ENCODE measurements around the gene RMND5B. TPM values are rescaled to one million over a fixed set of nuclear protein-coding genes. Genes with fewer than 3 reads are reported as not detected.

The RMND5B gene
- total and polyA plus RNA-seq, 10 of the 15 experiments (the other 5 are each of a cell fraction or from before 2014, with no cell fraction given) = 1.6 to 50.7 (median 30.9) TPM

DNA sequence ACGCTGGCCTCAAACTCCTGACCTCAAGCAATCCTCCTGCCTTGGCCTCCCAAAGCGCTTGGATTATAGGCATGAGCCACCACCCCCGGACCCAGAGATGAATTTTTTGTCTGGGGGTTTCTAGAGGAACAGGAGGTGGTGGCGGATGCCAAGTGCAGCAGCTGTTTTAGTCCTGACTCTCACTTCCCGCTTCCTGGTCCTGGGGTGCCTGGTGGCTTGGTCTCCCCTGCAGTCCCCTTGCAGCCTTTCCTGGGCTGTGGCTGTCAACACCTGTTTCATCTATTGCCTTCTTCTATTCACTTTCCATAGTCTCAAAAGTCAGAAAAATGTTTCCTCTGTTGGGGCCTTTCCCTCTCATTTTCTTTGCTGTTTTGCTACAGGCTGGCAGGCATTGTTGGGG, 29.4 kb downstream of the RMND5B start (continued):
- TF ChIP-seq LARP7 (IDR thresholded peaks at IDR 0.05) (no peak), ETV6 (conservative IDR thresholded peaks at IDR 0.05 in 1 of 2, IDR thresholded peaks at IDR 0.05 in 1 of 2; ENCODE audit: borderline replicate concordance in 1 of 2, low read depth in 1 of 2) (no peak), POU2F2 (IDR thresholded peaks at IDR 0.05; ENCODE audit: borderline replicate concordance, low read depth, low read length) (no peak), FOS (IDR thresholded peaks at IDR 0.05; ENCODE audit: borderline replicate concordance, extremely low read depth, insufficient read length) (no peak), HDAC2 (IDR thresholded peaks at IDR 0.05) (no peak)
- TF ChIP-seq, protein P1, sequence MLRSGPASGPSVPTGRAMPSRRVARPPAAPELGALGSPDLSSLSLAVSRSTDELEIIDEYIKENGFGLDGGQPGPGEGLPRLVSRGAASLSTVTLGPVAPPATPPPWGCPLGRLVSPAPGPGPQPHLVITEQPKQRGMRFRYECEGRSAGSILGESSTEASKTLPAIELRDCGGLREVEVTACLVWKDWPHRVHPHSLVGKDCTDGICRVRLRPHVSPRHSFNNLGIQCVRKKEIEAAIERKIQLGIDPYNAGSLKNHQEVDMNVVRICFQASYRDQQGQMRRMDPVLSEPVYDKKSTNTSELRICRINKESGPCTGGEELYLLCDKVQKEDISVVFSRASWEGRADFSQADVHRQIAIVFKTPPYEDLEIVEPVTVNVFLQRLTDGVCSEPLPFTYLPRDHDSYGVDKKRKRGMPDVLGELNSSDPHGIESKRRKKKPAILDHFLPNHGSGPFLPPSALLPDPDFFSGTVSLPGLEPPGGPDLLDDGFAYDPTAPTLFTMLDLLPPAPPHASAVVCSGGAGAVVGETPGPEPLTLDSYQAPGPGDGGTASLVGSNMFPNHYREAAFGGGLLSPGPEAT (IDR thresholded peaks at IDR 0.05; ENCODE audit: low read depth) = no peak

DNA sequence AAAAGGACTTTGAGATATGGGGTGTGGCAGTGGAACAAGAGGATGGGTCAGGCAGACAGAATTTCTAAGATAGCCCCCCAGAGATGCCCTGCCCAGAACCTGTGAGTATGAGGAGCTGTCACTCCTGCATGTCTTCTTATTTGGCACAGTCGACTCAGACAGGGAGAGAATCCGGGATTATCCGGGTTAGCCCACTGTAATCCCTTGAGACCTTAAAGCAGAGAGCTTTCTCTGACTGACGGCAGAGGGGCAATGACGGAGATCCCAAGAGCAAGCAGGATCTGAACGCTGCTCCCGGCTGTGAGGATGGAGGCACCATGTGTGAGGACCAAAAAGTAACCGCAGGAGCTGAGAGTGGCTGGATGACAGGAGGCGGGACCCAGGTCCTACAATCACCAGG, 31.7 kb downstream of the RMND5B start:
- DNase-seq (ENCODE audit: low read depth, low spot score) = no peak
- FAIRE-seq = no peak
- POLR2A ChIA-PET = interaction anchor here (1.3 kb wide), 1 partner anchor 9 kb away, joined by 3 read pairs; the partner anchor contains the start of gene NHP2
- Histone ChIP-seq H3K9ac (ENCODE audit: control insufficient read depth, insufficient read depth, low read length) (no peak overlapping the region), H4K20me1 (ENCODE audit: control insufficient read depth, insufficient read depth) (no peaks in the 10 kb centered on the region), H3K79me2 (ENCODE audit: control insufficient read depth, insufficient read depth, low read length) (no peaks in the 10 kb centered on the region), H3K4me2 (ENCODE audit: control insufficient read depth, insufficient read depth) (no peak overlapping the region), H3K27me3 (replicated peaks in 1 of 2; ENCODE audit: control insufficient read depth in 2 of 2, insufficient read depth in 2 of 2, low read length in 1 of 2) (no peaks in the 10 kb centered on the region), H3K4me1 (ENCODE audit: control insufficient read depth, insufficient read depth, low read length) (no peaks in the 10 kb centered on the region), H3K9me3 (replicated peaks; ENCODE audit: control insufficient read depth, insufficient read depth, low read length) (no peaks in the 10 kb centered on the region), H3K36me3 (ENCODE audit: control insufficient read depth in 2 of 2, insufficient read depth in 2 of 2, low read length in 1 of 2) (no peaks in the 10 kb centered on the region), H3K4me3 (no peak overlapping the region), H3K27ac (ENCODE audit: control insufficient read depth, insufficient read depth) (no peak overlapping the region), H2AFZ (ENCODE audit: control insufficient read depth, low read depth, low read length) (no peak overlapping the region)
- ATAC-seq = no peak
- SMC1A ChIA-PET (ENCODE audit: uncharacterized antibody, unreplicated experiment) = interaction anchor here (0.6 to 2.6 kb wide), 5 partner anchors 17 to 1002 kb away, joined by 3 to 11 read pairs (median 3); no protein-coding TSS in a partner anchor
- intact Hi-C loops (cut with micrococcal nuclease; ENCODE audit: unreplicated experiment) (no loop called here), in situ Hi-C loops (cut with MboI) (loop anchor here (10.0 kb wide), 1 partner anchor 558 kb away; the partner anchor contains the start of gene B4GALT7)
- RAD21 ChIA-PET (ENCODE audit: unreplicated experiment) = interaction anchor here (0.8 to 3.0 kb wide), 2 partner anchors 45 to 86 kb away, joined by 3 to 18 read pairs; no protein-coding TSS in a partner anchor
- 75% methylated on average over 9 of the region's 9 CpGs for WGBS (ENCODE audit: insufficient coverage, insufficient replicate concordance, low lambda C conversion rate, missing lambda C conversion rate)
- CTCF ChIA-PET = interaction anchor here (1.0 to 4.0 kb wide), 5 partner anchors 16 to 86 kb away, joined by 3 to 35 read pairs (median 4); no protein-coding TSS in a partner anchor
- BruUV-seq (replicated peaks) = no TSS peak
- TF ChIP-seq, protein P2, sequence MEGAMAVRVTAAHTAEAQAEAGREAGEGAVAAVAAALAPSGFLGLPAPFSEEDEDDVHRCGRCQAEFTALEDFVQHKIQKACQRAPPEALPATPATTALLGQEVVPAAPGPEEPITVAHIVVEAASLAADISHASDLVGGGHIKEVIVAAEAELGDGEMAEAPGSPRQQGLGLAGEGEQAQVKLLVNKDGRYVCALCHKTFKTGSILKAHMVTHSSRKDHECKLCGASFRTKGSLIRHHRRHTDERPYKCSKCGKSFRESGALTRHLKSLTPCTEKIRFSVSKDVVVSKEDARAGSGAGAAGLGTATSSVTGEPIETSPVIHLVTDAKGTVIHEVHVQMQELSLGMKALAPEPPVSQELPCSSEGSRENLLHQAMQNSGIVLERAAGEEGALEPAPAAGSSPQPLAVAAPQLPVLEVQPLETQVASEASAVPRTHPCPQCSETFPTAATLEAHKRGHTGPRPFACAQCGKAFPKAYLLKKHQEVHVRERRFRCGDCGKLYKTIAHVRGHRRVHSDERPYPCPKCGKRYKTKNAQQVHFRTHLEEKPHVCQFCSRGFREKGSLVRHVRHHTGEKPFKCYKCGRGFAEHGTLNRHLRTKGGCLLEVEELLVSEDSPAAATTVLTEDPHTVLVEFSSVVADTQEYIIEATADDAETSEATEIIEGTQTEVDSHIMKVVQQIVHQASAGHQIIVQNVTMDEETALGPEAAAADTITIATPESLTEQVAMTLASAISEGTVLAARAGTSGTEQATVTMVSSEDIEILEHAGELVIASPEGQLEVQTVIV (IDR thresholded peaks at IDR 0.05; ENCODE audit: borderline replicate concordance, partially characterized antibody) = no peak
- TF ChIP-seq SREBF2 (IDR thresholded peaks at IDR 0.05; ENCODE audit: low read length) (no peak), YBX1 (IDR thresholded peaks at IDR 0.05) (no peak), POU2F2 (IDR thresholded peaks at IDR 0.05; ENCODE audit: borderline replicate concordance, low read depth, low read length) (no peak), SUPT20H (IDR thresholded peaks at IDR 0.05; ENCODE audit: borderline replicate concordance, control insufficient read depth, low read depth, low read length) (no peak), CHD2 (IDR thresholded peaks at IDR 0.05; ENCODE audit: borderline replicate concordance, low read depth, low read length) (no peak), SKIL (IDR thresholded peaks at IDR 0.05; ENCODE audit: low read depth, poor library complexity, severe bottlenecking) (no peak), FOS (IDR thresholded peaks at IDR 0.05; ENCODE audit: borderline replicate concordance, extremely low read depth, insufficient read length) (no peak), CBX5 (IDR thresholded peaks at IDR 0.05; ENCODE audit: low read depth) (no peak), ZNF24 (IDR thresholded peaks at IDR 0.05) (no peak), HDGF (IDR thresholded peaks at IDR 0.05) (no peak), KAT2A (conservative IDR thresholded peaks at IDR 0.05; ENCODE audit: control insufficient read depth, low read depth, low read length) (no peak)

Data from GM12878 (cell line).